Measurements from ENCODE around the gene DECR2. TPM values are rescaled to one million over a fixed set of nuclear protein-coding genes. Genes with fewer than 3 reads are reported as not detected.
A peak's percentile ranks its signal among the peaks of the same experiment; 100 is the strongest.

Gene DECR2
- total and polyA plus RNA-seq, 9 of the 15 experiments (the other 6 are each of a cell fraction or from before 2014, with no cell fraction given), result 1.0 to 31.9 (median 10.3) TPM

DNA sequence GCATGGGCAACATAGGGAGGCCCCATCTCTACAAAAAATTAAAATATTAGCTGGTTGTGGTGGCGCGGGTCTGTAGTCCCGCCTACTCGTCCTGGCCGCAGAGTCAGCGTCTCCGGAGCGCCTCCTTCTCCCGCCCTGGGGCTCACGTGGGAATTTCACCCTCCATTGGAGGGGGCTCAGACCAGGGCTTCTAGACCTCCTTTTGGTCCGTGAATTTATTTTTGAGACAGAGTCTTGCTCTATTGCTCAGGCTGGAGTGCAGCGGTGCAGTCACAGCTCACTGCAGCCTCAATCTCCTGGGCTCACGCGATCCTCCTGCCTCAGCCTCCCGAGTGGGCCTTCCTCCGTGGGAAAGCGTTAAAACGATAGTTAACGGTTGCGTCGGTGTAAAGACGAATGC, 5.1 kb upstream of the DECR2 start (continued):
- TF ChIP-seq, protein P1, sequence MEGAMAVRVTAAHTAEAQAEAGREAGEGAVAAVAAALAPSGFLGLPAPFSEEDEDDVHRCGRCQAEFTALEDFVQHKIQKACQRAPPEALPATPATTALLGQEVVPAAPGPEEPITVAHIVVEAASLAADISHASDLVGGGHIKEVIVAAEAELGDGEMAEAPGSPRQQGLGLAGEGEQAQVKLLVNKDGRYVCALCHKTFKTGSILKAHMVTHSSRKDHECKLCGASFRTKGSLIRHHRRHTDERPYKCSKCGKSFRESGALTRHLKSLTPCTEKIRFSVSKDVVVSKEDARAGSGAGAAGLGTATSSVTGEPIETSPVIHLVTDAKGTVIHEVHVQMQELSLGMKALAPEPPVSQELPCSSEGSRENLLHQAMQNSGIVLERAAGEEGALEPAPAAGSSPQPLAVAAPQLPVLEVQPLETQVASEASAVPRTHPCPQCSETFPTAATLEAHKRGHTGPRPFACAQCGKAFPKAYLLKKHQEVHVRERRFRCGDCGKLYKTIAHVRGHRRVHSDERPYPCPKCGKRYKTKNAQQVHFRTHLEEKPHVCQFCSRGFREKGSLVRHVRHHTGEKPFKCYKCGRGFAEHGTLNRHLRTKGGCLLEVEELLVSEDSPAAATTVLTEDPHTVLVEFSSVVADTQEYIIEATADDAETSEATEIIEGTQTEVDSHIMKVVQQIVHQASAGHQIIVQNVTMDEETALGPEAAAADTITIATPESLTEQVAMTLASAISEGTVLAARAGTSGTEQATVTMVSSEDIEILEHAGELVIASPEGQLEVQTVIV (CRISPR knock-in tag; IDR thresholded peaks at IDR 0.05; ENCODE audit: borderline replicate concordance), result no peak
- TF ChIP-seq UBTF (IDR thresholded peaks at IDR 0.05; ENCODE audit: borderline replicate concordance in 1 of 2, low read depth in 2 of 2, low read length in 2 of 2), result peak in 1 of 2 experiments; percentile 45; a peak in 1 of 4 replicates
- no peak for TF ChIP-seq IFI16 (CRISPR knock-in tag; IDR thresholded peaks at IDR 0.05)
- no peak for TF ChIP-seq ZNF134 (CRISPR knock-in tag; conservative IDR thresholded peaks at IDR 0.05)
- TF ChIP-seq GTF2A2 (tag; IDR thresholded peaks at IDR 0.05), result no peak
- TF ChIP-seq ARID3A (IDR thresholded peaks at IDR 0.05; ENCODE audit: borderline replicate concordance, low read depth, low read length), result no peak
- TF ChIP-seq, protein P2, sequence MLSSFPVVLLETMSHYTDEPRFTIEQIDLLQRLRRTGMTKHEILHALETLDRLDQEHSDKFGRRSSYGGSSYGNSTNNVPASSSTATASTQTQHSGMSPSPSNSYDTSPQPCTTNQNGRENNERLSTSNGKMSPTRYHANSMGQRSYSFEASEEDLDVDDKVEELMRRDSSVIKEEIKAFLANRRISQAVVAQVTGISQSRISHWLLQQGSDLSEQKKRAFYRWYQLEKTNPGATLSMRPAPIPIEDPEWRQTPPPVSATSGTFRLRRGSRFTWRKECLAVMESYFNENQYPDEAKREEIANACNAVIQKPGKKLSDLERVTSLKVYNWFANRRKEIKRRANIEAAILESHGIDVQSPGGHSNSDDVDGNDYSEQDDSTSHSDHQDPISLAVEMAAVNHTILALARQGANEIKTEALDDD (IDR thresholded peaks at IDR 0.05), result no peak
- TF ChIP-seq MXI1 (IDR thresholded peaks at IDR 0.05; ENCODE audit: low read depth, low read length), result 0 out of 2 replicates have a peak, but pooled peaks have one; percentile 19
- no peak for TF ChIP-seq ZNF589 (CRISPR knock-in tag; IDR thresholded peaks at IDR 0.05; ENCODE audit: low read depth)
- no peak for TF ChIP-seq GTF2E2 (tag; IDR thresholded peaks at IDR 0.05)
- 0 out of 2 replicates have a peak, but pooled peaks have one; percentile 49 for TF ChIP-seq GTF2F1 (IDR thresholded peaks at IDR 0.05; ENCODE audit: low read depth, low read length)
- no peak for TF ChIP-seq EZH2 (IDR thresholded peaks at IDR 0.05; ENCODE audit: borderline replicate concordance, low read depth, low read length)
- TF ChIP-seq ZNF696 (CRISPR knock-in tag; conservative IDR thresholded peaks at IDR 0.05), result no peak
- no peak for TF ChIP-seq SMARCB1 (IDR thresholded peaks at IDR 0.05; ENCODE audit: insufficient read length, low read depth)
- TF ChIP-seq SLC30A9 (CRISPR knock-in tag; IDR thresholded peaks at IDR 0.05), result no peak
- TF ChIP-seq ZBTB7A (IDR thresholded peaks at IDR 0.05; ENCODE audit: borderline replicate concordance, control insufficient read depth, low read depth, low read length), result peak; percentile 25; the same call in 1 of the 2 replicates
- TF ChIP-seq DLX4 (CRISPR knock-in tag; IDR thresholded peaks at IDR 0.05), result no peak
- TF ChIP-seq ZNF274 (IDR thresholded peaks at IDR 0.05; ENCODE audit: borderline replicate concordance, low read depth, low read length), result no peak
- no peak for TF ChIP-seq KDM2B (CRISPR knock-in tag; IDR thresholded peaks at IDR 0.05)
- no peak for TF ChIP-seq JUNB (CRISPR knock-in tag; conservative IDR thresholded peaks at IDR 0.05)

All from K562 (cell line).